Myocyte (in vitro differentiated cells): ENCODE data around the gene CGB2. TPM values are rescaled to one million over a fixed set of nuclear protein-coding genes. Genes with fewer than 3 reads are reported as not detected.

Experiments
- DNase-seq: peaks from one replicate; pipeline ENCODE4 v3.0.0-alpha.2; 2012; ENCODE audit warnings: low read depth
- microRNA-seq: library from miRNA; unstranded; fragments of <30 nt; microRNA quantifications from one replicate; pipeline ENCODE4, GENCODE V29; 2016
- total RNA-seq: library from RNA; depleted of rRNA; stranded (reverse); fragments of >200 nt; gene quantifications from 2 replicates; pipeline ENCODE4 v1.2.3, GENCODE V29; 2014

Gene CGB2
- total RNA-seq, 1 donor from 2014 or later = not detected

DNA sequence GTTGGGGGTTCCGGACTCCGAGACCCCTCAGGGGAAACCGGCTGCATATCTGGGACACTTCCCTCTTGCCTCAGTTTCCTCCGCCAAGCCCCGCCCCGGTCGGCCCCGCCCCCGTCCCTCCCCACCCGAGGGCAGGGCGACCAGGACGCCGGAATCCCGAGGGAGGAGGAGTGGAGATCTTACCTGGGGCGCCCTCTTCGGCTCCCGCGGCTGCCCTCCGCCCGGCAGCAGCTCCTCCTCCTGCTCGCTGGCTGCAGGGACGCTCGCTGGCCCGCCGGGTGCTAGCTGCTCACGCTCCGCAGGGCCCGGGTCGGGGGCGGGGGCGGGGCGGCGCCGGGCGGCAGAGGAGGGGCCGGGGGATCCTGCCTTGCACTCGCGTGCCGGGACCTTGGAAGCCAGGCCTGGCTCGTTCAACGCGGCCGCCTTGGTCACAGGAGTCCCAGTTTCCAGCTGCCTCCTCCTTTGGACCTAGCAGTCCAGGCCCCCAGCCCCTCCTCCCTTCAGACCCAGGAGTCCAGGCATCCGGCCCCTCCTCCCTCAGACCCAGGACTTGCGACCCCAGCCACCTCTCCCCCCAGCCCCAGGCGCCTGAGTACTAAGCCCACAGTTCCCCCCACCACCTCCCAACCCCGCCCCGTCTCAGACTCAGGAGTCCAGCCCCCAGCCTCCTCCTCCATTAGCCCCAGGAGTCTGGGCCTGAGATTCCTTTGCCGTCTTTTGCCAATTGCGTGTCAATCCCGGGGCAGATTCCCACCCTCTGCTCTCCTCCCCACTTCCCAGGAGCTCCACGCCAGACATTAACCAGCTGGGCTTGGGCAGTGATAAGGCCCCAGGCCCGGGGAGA lies 33.3 kb downstream of the CGB2 start, which contains the start of gene NTF4:
NTF4 (minus strand) TSS at position 51 of the 844 bp plus-strand sequence. CDS start 2,821 bp downstream, outside the sequence.
- DNase-seq = no peak

DNA sequence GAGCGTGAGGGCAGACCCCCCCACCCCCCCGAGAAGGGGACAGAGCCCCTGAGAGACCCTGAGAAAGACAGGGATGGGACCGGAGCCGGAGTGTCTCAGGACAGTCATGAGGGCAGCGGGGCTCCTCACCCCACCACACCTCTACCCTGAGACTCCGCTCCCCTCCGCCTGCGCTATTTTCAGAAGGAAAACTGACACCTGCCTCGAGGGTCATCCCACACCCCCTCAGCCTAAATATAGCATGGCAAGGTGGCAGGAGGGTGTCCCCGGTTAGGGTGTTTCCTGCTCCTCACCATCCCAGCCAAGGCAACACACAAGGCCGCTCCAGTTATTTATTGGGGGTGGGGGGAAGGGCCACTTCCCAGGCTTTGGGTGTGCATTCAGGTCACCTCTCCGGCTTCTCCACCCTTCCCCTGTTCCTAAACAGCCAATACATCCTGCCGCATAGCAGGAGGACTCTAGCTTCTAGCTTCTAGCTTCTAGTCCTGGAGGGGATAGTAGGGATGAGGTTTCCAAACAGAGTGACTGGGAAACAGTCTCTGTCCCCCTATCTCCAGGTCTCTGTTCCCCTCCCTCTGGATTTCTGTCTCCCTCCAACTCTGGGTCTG lies 34.3 kb downstream of the CGB2 start:
- peak; percentile 32 for DNase-seq

DNA sequence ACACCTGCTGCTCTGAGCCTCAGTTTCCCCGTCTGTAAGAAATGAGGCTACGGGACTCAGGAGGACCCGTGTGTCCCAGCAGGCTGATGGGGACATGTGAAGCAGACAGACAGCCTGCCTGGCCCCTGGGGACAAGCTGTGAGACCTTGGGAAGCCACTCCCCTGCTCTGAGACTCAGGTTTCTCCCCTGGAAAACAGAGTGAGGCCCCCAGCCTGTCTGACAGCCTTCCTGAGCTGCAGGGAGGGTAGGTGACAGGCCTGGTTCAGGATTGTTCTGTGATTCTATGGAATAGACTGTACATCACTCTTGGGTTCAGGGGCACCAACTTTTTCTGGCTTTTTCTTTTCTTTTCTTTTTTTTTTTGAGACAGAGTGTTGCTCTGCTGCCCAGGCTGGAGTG lies 35.9 kb downstream of the CGB2 start:
- peak; percentile 3 for DNase-seq

DNA sequence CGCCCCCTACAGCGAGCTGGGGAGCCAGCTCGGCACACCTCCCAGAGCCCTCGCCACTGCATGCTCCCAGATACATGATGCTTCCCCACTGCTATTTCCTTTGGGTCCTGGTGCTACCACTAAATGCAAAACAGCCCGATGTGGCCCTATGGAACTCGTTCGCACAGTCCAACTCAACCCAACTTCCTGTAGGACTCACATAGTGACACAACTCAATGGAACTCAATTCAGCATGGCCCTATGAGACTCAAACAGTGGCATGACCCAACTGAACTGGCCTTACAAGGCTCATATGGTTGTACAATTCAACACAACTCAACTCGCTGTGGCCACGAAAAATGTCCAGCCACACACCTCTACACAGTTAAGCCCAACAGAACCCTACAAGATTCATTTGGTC lies 37.3 kb downstream of the CGB2 start:
- DNase-seq = no peak

DNA sequence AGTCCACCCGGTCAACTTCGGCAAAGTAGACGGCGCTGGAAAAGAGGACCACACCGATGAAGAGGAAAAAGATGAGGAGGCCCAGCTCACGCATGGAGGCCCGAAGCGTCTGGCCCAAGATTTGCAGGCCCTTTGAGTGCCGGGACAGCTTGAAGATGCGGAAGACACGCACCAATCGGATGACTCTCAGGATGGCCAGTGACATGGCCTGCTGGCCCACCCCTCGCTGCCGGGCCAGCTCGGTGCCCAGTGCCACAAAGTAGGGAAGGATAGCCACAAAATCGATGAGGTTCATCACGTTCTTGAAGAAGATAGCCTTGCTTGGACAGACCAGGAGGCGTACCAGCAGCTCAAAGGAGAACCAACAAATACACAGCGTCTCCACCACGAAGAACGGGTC lies 38.7 kb downstream of the CGB2 start:
- DNase-seq = no peak

DNA sequence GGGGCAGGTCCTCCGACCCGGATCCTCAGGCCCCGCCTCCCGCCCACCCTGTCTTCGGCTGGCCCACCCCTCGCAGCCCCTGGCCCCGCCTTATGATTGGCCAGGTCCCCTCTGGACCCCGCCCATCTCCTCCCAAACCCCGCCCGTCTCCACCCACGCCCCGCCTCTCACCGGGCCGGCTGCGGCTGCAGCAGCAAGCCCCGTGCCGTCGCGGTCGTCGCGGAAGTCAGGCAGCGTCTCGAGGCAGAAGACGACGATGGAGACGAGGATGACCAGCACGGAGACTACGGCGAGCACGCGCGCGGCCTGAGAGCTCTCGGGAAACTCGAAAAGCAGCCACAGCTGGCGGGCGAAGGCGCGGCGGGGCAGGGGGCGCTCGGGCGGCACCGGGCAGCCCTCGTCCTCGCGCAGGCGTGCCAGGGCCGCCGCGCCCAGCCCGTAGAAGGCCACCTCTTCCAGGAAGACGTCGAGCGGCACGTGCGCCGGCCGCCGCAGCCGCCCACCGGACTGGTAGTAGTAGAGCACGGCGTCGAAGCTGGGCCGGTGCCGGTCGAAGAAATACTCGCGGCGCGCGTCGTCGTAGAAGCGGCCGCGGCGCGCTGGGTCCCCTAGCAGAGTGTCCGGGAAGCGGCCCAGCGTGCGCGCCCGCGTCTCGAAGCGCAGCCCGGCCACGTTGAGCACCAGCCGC lies 40.3 kb downstream of the CGB2 start:
- peak; percentile 3 for DNase-seq

DNA sequence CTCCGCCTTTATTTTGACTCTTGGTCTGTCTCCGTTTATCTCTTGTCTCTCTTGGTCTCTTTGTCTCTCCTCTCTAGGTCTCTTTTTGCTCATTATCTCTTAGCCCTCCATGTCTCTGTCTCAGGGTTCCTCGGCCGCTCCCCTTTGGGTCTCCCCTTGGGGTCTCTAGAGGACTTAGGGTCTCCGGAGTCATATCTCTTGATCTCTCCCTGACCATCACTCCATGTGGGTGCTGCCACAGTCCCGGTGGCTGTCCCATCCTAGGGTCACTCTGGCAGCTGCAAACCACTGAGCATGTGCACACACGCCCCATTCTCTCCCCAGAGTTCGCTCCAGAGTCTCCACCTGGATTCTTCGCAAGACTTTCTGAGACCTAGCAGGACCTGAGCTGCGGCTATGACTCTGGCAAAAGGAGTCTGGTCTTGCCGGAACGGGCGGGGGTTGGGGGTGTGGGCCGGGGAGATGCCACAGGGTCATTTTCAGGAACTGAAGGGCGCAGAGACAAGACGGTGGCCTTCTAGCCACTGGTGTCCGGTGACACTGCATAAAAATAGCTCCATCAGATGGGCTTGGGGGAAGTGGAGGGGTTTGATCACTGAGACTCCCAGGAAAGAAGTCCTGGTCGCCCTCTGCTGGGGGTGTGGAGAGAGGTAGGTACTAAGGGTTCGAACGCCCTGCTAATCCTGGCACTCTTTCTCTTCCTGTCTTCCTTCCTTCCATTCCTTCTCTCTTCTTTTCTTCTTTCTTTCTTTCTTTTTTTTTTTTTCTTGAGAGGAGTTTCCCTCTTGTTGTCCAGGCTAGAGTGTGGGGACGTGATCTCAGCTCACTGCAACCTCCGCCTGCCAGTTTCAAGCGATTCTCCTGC lies 42.1 kb downstream of the CGB2 start:
- peak; percentile 83 for DNase-seq

DNA sequence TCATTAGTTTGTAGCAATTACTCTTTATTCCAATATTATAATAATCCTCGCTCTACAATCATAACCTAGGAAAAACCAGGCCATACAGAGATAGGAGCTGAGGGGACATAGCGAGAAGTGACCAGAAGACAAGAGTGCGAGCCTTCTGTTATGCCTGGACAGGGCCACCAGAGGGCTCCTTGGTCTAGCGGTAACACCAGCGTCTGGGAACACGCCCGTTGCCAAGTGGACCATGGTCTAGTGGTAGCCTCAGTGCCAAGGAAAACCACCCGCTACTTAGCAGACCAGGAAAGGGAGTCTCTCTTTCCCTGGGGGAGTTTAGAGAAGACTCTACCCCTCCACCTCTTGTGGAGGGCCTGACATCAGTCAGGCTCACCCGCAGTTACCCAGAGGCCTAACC lies 43.2 kb downstream of the CGB2 start:
- DNase-seq = peak; percentile 71

DNA sequence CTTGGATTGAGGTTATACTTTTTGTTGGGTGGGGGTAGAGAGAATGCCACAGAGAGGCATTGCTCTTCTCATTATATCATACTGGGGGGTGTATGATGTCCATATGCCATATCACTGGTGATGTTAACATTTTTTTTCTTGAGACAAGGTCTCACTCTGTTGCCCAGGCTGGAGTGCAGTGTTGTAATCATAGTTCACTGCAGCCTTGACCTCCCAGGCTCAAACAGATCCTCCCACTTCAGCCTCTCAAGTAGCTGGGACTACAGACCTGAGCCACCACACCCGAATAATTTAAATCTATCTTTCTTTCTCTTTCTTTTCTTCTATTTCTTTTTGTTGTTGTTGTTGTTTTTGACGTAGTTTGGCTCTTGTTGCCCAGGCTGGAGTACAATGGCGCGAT lies 48.7 kb downstream of the CGB2 start:
- no peak for DNase-seq

DNA sequence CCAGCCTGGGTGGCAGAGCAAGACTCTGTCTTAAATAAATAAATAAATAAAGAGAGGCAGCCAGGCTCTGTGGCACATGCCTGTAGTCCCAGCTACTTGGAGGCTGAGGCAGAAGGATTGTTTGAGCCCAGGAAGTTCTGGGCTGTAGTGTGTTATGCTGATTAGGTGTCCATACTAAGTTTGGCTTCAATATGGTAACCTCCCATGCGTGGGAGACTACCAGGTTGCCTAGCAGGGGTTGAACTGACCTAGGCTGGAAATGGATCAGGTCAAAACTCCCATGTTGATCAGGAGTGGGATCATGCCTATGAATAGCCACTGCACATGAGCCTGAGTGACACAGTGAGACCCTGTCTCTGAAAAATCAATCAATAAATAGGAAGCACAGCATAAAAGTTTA lies 49.6 kb downstream of the CGB2 start:
- DNase-seq = no peak

Small RNA genes lying within 50 kb of the gene (microRNA-seq; reads per million reads assigned to microRNA genes)
- not detected for gene MIR6798

Other genes with a start within 250 kb of the CGB2 start
- gene BCAT2, start 220.9 kb upstream of the CGB2 start, total RNA-seq = 29.7 and 34.1 TPM in 2 replicates
- gene HSD17B14, start 195.4 kb upstream of the CGB2 start, total RNA-seq = 0.59 TPM in 1 of 2 replicates, not detected in the other
- 25.5 and 29.5 TPM in 2 replicates for gene PLEKHA4, start 163.3 kb upstream of the CGB2 start, total RNA-seq
- gene PPP1R15A, start 159.5 kb upstream of the CGB2 start, total RNA-seq = 62.2 and 81.7 TPM in 2 replicates
- not detected in 2 replicates for gene TULP2, start 133.1 kb upstream of the CGB2 start, total RNA-seq
- gene NUCB1, start 131.6 kb upstream of the CGB2 start, total RNA-seq = 178 and 199 TPM in 2 replicates
- 0.32 TPM in 1 of 2 replicates, not detected in the other for gene DHDH, start 98.2 kb upstream of the CGB2 start, total RNA-seq
- 59.7 and 78.0 TPM in 2 replicates for gene BAX, start 77.0 kb upstream of the CGB2 start, total RNA-seq
- gene FTL, start 66.6 kb upstream of the CGB2 start, total RNA-seq = 1,692 and 1,792 TPM in 2 replicates
- 358 and 408 TPM in 2 replicates for gene GYS1, start 38.6 kb upstream of the CGB2 start, total RNA-seq
- 94.7 and 106 TPM in 2 replicates for gene RUVBL2, start 38.0 kb upstream of the CGB2 start, total RNA-seq
- gene LHB, start 14.8 kb upstream of the CGB2 start, total RNA-seq = not detected in 2 replicates
- not detected in 2 replicates for gene CGB3, start 7.6 kb upstream of the CGB2 start, total RNA-seq
- not detected in 2 replicates for gene CGB1, start 5.0 kb downstream of the CGB2 start, total RNA-seq
- gene CGB5, start 12.0 kb downstream of the CGB2 start, total RNA-seq = not detected in 2 replicates
- not detected in 2 replicates for gene CGB8, start 17.2 kb downstream of the CGB2 start, total RNA-seq
- 0.29 TPM in 1 of 2 replicates, not detected in the other for gene CGB7, start 25.9 kb downstream of the CGB2 start, total RNA-seq
- gene NTF4, start 32.9 kb downstream of the CGB2 start, total RNA-seq = not detected in 2 replicates
- 0.21 and 1.3 TPM in 2 replicates for gene KCNA7, start 40.8 kb downstream of the CGB2 start, total RNA-seq
- gene SNRNP70, start 53.6 kb downstream of the CGB2 start, total RNA-seq = 312 and 331 TPM in 2 replicates
- gene LIN7B, start 82.5 kb downstream of the CGB2 start, total RNA-seq = 22.1 and 44.2 TPM in 2 replicates
- not detected in 2 replicates for gene C19orf73, start 87.3 kb downstream of the CGB2 start, total RNA-seq
- 10.2 and 12.5 TPM in 2 replicates for gene PPFIA3, start 87.7 kb downstream of the CGB2 start, total RNA-seq
- gene HRC, start 123.5 kb downstream of the CGB2 start, total RNA-seq = 375 and 578 TPM in 2 replicates
- gene TRPM4, start 125.9 kb downstream of the CGB2 start, total RNA-seq = 14.3 and 18.6 TPM in 2 replicates